H1 (cell line): Measurements from ENCODE around the gene ZRANB2. TPM values are rescaled to one million over a fixed set of nuclear protein-coding genes. Genes with fewer than 3 reads are reported as not detected.

Source experiments
- microRNA counts: library from miRNA; unstranded; fragments of <30 nt; microRNA quantifications from one replicate; lab custom pipeline; 2015
- microRNA-seq, 2 experiments: library from miRNA; unstranded; fragments of <30 nt; microRNA quantifications; one replicate each; pipeline versions ENCODE4 to v1.2.0, GENCODE V29; 2016 to 2020; ENCODE audit warnings: borderline microRNAs expressed in 2 of 2, borderline number of aligned reads in 2 of 2, borderline replicate concordance in 1 of 2
- polyA plus RNA-seq, 7 experiments: library from polyadenylated mRNA; depleted of rRNA in 3 of 7; stranded (reverse) in 5 of 7; unstranded in 2 of 7; fragments of >200 nt in 5 of 7; fragments of 200-250 nt in 2 of 7; gene quantifications; 1 replicate in 5 of 7; 2 replicates in 1 of 7; 4 replicates in 1 of 7; pipeline versions ENCODE4 v1.2.1 to v1.2.3, GENCODE V29; 2011 to 2013; ENCODE audit warnings: missing spikeins in 2 of 7, mixed read lengths in 2 of 7
- small RNA-seq: library from polyadenylated mRNA; stranded (forward); fragments of <200 nt; extraction: miRNeasy Mini kit (QIAGEN cat#:217004); gene quantifications from one replicate; pipeline ENCODE3, GENCODE V24; 2013; ENCODE audit not compliant: insufficient read depth
- total RNA-seq: library from RNA; stranded (reverse); fragmentation: NEBNext Ultra II Directional; extraction: Animal tissue kit (Norgen Biotek cat#: 25700); gene quantifications from 2 replicates; pipeline ENCODE4 v1.2.1, GENCODE V29; 2021

Gene ZRANB2
- total and polyA plus RNA-seq, 2 of the 8 experiments (the other 6 are each of a cell fraction or from before 2014, with no cell fraction given) = 35.8 to 103 TPM

MicroRNAs encoded within 50 kb of the gene (microRNA counts, 767-probe panel; counts per million panel counts)
- 879 counts per million, percentile 95 among the panel's probes with 10 or more counts for microRNA hsa-miR-186-5p (lab: Ali Mortazavi, UCI)

Small RNA genes within 50 kb of the gene (microRNA-seq; reads per million reads assigned to microRNA genes)
- 38.2 to 160 reads per million in 2 experiments for gene MIR186

Small RNA genes within 50 kb of the gene (small RNA-seq; reads per million reads assigned to genes)
- gene MIR186 = 21,672 reads per million, percentile 100 among the genes with 10 or more reads in this experiment

Other genes with a start within 250 kb of the ZRANB2 start
- 0.82 and 1.2 TPM in 2 replicates for gene PTGER3, start 33.2 kb downstream of the ZRANB2 start, total RNA-seq
- 0.38 and 0.71 TPM in 2 replicates for gene PTGER3, start 33.2 kb downstream of the ZRANB2 start, polyA plus RNA-seq (2011; rRNA removed)